Endothelial cell of umbilical vein (primary cell): ENCODE results near the gene C8B. TPM values are rescaled to one million over a fixed set of nuclear protein-coding genes. Genes with fewer than 3 reads are reported as not detected.

Experiments used
- BruUV-seq: library from RNA; stranded (reverse); fragments of 400-500 nt; replicated peaks from 2 replicates; lab custom pipeline; 2021; lab: Mats Ljungman, UMichigan
- CTCF ChIA-PET: fragments of 300-600, 350-600 bp; sonication (Branson Sonifier 250); formaldehyde crosslinking; loops from one replicate; lab custom pipeline; 2021; ENCODE audit warnings: antibody characterized with exemption, inconsistent platforms; lab: Charles Lee
- POLR2A ChIA-PET: fragments of 300-600, 350-600 bp; sonication (Branson Sonifier 250); formaldehyde crosslinking; loops from one replicate; lab custom pipeline; 2021; ENCODE audit warnings: antibody characterized with exemption, inconsistent platforms; lab: Charles Lee
- DNase-seq: peaks from one replicate; pipeline ENCODE4 v3.0.0-alpha.2; 2011; ENCODE audit warnings: low read depth, low spot score
- FAIRE-seq: peaks from 2 replicates; lab custom pipeline; 2011; peaks lifted over from hg19 to GRCh38; lab: Jason Lieb, UNC
- H2AFZ ChIP-seq: 2 replicates; pipeline ENCODE4 v1.6.0; 2012; ENCODE audit warnings: low read depth, low read length, control low read depth, inconsistent platforms
- H3K27ac ChIP-seq: 2 replicates; pipeline ENCODE4 v1.5.1; 2011; ENCODE audit warnings: low read depth, mild to moderate bottlenecking, control low read depth, low read length, moderate library complexity; ENCODE audit not compliant: insufficient read depth
- H3K27me3 ChIP-seq, 2 experiments: 2 replicates each; pipeline versions ENCODE4 v1.6.0 to v1.6.1; 2011; ENCODE audit warnings: low read length in 2 of 2, mixed read lengths in 1 of 2; ENCODE audit not compliant: control insufficient read depth in 2 of 2, insufficient read depth in 2 of 2
- H3K36me3 ChIP-seq, 2 experiments: 2 replicates in 1 of 2; 3 replicates in 1 of 2; pipeline ENCODE4 v1.5.1; 2011; ENCODE audit warnings: low read length in 2 of 2, mild to moderate bottlenecking in 1 of 2, moderate library complexity in 1 of 2; ENCODE audit not compliant: control insufficient read depth in 2 of 2, insufficient read depth in 2 of 2; ENCODE audit errors: extremely low read depth in 1 of 2
- H3K4me1 ChIP-seq: 3 replicates; pipeline ENCODE4 v1.5.1; 2011; ENCODE audit warnings: mild to moderate bottlenecking, low read length; ENCODE audit not compliant: control insufficient read depth, insufficient read depth; ENCODE audit errors: extremely low read depth
- H3K4me2 ChIP-seq: 2 replicates; pipeline ENCODE4 v1.6.1; 2011; ENCODE audit warnings: low read length, control low read depth, mixed read lengths; ENCODE audit not compliant: insufficient read depth
- H3K4me3 ChIP-seq, 3 experiments: fragments of 200-600 bp in 1 of 3; sonication (generic), shearing (Covaris generic) in 1 of 3; replicated peaks in 1 of 3; 2 replicates each; pipeline ENCODE4 v1.5.1; 2011 to 2016; ENCODE audit warnings: control low read depth in 3 of 3, low read length in 3 of 3, mild to moderate bottlenecking in 2 of 3, inconsistent platforms in 1 of 3, low read depth in 1 of 3, moderate library complexity in 1 of 3; ENCODE audit not compliant: insufficient read depth in 1 of 3
- H3K79me2 ChIP-seq: 2 replicates; pipeline ENCODE4 v1.6.0; 2012; ENCODE audit warnings: low read length, inconsistent platforms; ENCODE audit not compliant: control insufficient read depth, insufficient read depth
- H3K9ac ChIP-seq: replicated peaks from 2 replicates; pipeline ENCODE3; 2011; ENCODE audit warnings: low read length, control low read depth; ENCODE audit not compliant: insufficient read depth; ENCODE audit errors: extremely low read depth
- H3K9me1 ChIP-seq: replicated peaks from 3 replicates; pipeline ENCODE4 v1.6.0; 2011; ENCODE audit warnings: mild to moderate bottlenecking, low read length; ENCODE audit not compliant: control insufficient read depth, insufficient read depth; ENCODE audit errors: extremely low read depth
- H3K9me3 ChIP-seq: replicated peaks from 2 replicates; pipeline ENCODE4 v1.5.1; 2012; ENCODE audit warnings: low read length, inconsistent platforms; ENCODE audit not compliant: control insufficient read depth, insufficient read depth
- H4K20me1 ChIP-seq: replicated peaks from 2 replicates; pipeline ENCODE3; 2011; ENCODE audit warnings: mild to moderate bottlenecking, low read length; ENCODE audit not compliant: control insufficient read depth, insufficient read depth; ENCODE audit errors: extremely low read depth
- EZH2 ChIP-seq: IDR thresholded peaks from 2 replicates; pipeline ENCODE4 v1.6.1; 2012; ENCODE audit warnings: borderline replicate concordance, low read depth, mild to moderate bottlenecking, moderate library complexity, low read length, inconsistent platforms; ENCODE audit not compliant: severe bottlenecking
- FOS ChIP-seq: IDR thresholded peaks from 2 replicates; pipeline ENCODE4 v1.6.1; 2011; ENCODE audit warnings: mild to moderate bottlenecking, low read length, moderate library complexity, borderline replicate concordance; ENCODE audit not compliant: insufficient read depth
- GATA2 ChIP-seq: IDR thresholded peaks from 2 replicates; pipeline ENCODE4 v1.7.0; 2011; ENCODE audit warnings: low read depth, mild to moderate bottlenecking, moderate library complexity, mixed read lengths, low read length; ENCODE audit not compliant: insufficient read length, insufficient read depth
- JUN ChIP-seq: IDR thresholded peaks from 2 replicates; pipeline ENCODE4 v1.6.1; 2011; ENCODE audit warnings: borderline replicate concordance, low read depth; ENCODE audit not compliant: insufficient read length, insufficient read depth
- MYC ChIP-seq: IDR thresholded peaks from one replicate; pipeline ENCODE4 v1.6.1; 2011; ENCODE audit warnings: mild to moderate bottlenecking, low read depth, low read length
- POLR2A ChIP-seq: IDR thresholded peaks from 2 replicates; pipeline ENCODE4 v1.6.1; 2012; ENCODE audit warnings: low read depth, mild to moderate bottlenecking, control low read depth, low read length
- POLR2AphosphoS5 ChIP-seq: IDR thresholded peaks from 2 replicates; pipeline ENCODE4 v1.6.1; 2012; ENCODE audit warnings: low read depth, mild to moderate bottlenecking, control low read depth, low read length, moderate library complexity; ENCODE audit not compliant: insufficient read depth
- dilution Hi-C: fragments of 300-500 bp; cut with MboI; formaldehyde crosslinking; loops from one replicate; pipeline ENCODE4 v1.15.0; 2019; ENCODE audit warnings: low sequenced_read_pairs; ENCODE audit not compliant: extremely low pct_ligation_motif_present
- intact Hi-C: fragments of 100-400 bp; cut with micrococcal nuclease; formaldehyde crosslinking; loops from one replicate; pipeline ENCODE4 v1.10.0; 2022
- polyA plus RNA-seq, 4 experiments: library from polyadenylated mRNA; depleted of rRNA in 3 of 4; stranded (reverse) in 3 of 4; unstranded in 1 of 4; fragments of >200 nt; gene quantifications; 2 replicates each; pipeline versions ENCODE4 v1.2.1 to v1.2.3, GENCODE V29; 2011 to 2012; ENCODE audit warnings: missing spikeins in 1 of 4
- total RNA-seq: library from RNA; stranded (reverse); gene quantifications from 2 replicates; pipeline ENCODE4 v1.2.3, GENCODE V29; 2021
- TF ChIP-seq, protein P1 (sequence below), 2 donors: IDR thresholded peaks; 1 replicate in 1 of 2; 2 replicates in 1 of 2; pipeline ENCODE4 v1.5.1; 2011; ENCODE audit warnings: low read length in 2 of 2, mild to moderate bottlenecking in 2 of 2, moderate library complexity in 2 of 2, control low read depth in 1 of 2, inconsistent platforms in 1 of 2, low read depth in 1 of 2; ENCODE audit not compliant: insufficient read depth in 1 of 2; ENCODE audit errors: extremely low read depth in 1 of 2
- TF ChIP-seq, protein P2 (sequence below): IDR thresholded peaks from 2 replicates; pipeline ENCODE4 v1.6.1; 2011; ENCODE audit not compliant: insufficient read depth, insufficient read length

The C8B gene
- total and polyA plus RNA-seq, 2 donors (not counting 3 experiments of a cell fraction or from before 2014, with no cell fraction given) = not detected

DNA sequence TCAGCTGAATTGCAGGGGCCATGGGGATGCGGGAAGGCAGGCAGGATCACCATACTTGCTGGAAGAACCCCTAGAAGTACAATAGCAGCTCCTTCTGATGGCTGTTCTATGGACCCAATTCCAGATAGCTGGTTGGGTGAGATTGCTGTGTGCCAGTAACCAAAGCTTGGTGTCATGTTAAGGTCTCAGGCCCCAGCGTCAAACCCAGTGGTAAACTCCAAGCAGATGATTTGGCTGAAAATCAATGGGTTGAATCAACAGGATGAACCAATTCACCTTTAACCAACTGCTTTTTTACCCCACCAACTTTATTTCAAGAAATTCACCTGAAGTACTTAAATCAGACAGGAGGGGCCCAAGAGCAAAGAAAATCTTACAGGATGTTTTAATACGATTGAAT lies 37.8 kb downstream of the C8B start:
- H3K4me3 ChIP-seq = no peak overlapping the region
- dilution Hi-C loops = no loop called here
- POLR2A ChIA-PET = no interaction called here
- no peaks in the 10 kb centered on the region for H3K79me2 ChIP-seq
- DNase-seq (no peak), FAIRE-seq (no peak)
- no peaks in the 10 kb centered on the region for H4K20me1 ChIP-seq
- intact Hi-C loops = no loop called here
- H3K36me3 ChIP-seq = no peaks in the 10 kb centered on the region
- no TSS peak for BruUV-seq
- no peak overlapping the region for H3K27ac ChIP-seq
- no peaks in the 10 kb centered on the region for H3K9me3 ChIP-seq
- H3K4me1 ChIP-seq = no peaks in the 10 kb centered on the region
- no peak overlapping the region for H3K4me2 ChIP-seq
- CTCF ChIA-PET = no interaction called here
- H3K27me3 ChIP-seq = no peaks in the 10 kb centered on the region
- TF ChIP-seq GATA2 (no peak), JUN (no peak), MYC (no peak), FOS (no peak), POLR2AphosphoS5 (no peak), EZH2 (no peak), POLR2A (no peak)
- TF ChIP-seq, protein P1, sequence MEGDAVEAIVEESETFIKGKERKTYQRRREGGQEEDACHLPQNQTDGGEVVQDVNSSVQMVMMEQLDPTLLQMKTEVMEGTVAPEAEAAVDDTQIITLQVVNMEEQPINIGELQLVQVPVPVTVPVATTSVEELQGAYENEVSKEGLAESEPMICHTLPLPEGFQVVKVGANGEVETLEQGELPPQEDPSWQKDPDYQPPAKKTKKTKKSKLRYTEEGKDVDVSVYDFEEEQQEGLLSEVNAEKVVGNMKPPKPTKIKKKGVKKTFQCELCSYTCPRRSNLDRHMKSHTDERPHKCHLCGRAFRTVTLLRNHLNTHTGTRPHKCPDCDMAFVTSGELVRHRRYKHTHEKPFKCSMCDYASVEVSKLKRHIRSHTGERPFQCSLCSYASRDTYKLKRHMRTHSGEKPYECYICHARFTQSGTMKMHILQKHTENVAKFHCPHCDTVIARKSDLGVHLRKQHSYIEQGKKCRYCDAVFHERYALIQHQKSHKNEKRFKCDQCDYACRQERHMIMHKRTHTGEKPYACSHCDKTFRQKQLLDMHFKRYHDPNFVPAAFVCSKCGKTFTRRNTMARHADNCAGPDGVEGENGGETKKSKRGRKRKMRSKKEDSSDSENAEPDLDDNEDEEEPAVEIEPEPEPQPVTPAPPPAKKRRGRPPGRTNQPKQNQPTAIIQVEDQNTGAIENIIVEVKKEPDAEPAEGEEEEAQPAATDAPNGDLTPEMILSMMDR (IDR thresholded peaks at IDR 0.05; ENCODE audit: extremely low read depth in 1 of 2, insufficient read depth in 1 of 2, low read depth in 1 of 2, low read length in 2 of 2) = no peak
- TF ChIP-seq, protein P2, sequence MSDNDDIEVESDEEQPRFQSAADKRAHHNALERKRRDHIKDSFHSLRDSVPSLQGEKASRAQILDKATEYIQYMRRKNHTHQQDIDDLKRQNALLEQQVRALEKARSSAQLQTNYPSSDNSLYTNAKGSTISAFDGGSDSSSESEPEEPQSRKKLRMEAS = no peak
- H2AFZ ChIP-seq = no peak overlapping the region
- H3K9me1 ChIP-seq = no peaks in the 10 kb centered on the region
- no peak overlapping the region for H3K9ac ChIP-seq
